ENCODE data around the gene BMPER.

The BMPER gene

DNA sequence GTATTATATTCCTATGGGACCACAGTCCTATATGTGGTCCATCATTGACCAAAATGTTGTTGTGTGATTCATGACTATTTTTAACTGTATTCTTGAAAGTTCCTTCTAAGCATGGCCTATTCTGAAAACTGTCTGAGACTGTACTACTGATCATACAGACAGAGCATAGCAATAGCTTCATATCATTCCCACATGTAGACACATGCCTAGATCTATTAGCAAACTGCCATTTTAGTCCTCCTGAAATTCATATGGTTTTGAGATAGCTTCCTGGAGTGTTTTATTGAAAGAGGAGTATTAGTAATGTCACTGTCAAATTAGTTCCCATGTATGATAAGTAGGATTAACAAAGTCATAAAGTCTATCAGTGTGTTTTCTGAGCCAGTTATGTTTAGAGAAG, 157.5 kb downstream of the BMPER start:
- ChIA-PET CTCF (interaction anchor here (1.2 kb wide), 1 partner anchor 11 kb away, joined by 3 read pairs; no protein-coding TSS in a partner anchor), POLR2A (no interaction called here)
- DNase-seq (ENCODE audit: extremely low spot score), result no peak

DNA sequence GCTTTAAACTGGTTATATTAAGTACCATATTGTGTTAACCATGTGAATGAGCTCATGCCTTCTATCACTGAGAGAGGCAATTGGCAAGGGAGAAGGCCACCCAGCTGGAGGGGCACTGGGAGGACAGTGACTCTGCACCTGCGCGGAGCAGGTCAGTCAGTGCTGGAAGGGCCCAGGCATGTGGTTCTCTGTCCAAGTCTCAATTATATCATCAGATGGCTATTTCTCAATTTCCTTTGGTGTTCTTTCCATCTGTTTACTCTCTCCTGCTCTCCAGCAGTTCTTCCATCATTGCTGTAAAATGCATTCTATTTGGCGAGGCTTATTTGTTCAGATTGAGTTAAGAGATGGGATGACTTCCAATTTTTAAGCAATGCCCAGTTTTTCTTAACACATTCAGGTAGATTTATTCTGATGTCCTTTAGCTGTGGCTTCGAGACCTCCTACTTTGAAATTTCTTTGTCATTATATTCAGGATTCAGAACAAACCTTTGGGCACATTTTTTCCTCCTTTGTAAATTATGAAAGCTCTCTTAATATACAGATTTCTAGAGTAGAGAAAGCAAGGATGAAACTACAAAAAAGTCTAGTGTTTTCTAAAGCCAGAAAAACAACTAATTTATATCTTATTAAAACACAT, 159.3 kb downstream of the BMPER start:
- CTCF ChIA-PET, result no interaction called here

More for the DNA sequence above, 157.5 kb downstream of the BMPER start:
- TF ChIP-seq, protein P1, sequence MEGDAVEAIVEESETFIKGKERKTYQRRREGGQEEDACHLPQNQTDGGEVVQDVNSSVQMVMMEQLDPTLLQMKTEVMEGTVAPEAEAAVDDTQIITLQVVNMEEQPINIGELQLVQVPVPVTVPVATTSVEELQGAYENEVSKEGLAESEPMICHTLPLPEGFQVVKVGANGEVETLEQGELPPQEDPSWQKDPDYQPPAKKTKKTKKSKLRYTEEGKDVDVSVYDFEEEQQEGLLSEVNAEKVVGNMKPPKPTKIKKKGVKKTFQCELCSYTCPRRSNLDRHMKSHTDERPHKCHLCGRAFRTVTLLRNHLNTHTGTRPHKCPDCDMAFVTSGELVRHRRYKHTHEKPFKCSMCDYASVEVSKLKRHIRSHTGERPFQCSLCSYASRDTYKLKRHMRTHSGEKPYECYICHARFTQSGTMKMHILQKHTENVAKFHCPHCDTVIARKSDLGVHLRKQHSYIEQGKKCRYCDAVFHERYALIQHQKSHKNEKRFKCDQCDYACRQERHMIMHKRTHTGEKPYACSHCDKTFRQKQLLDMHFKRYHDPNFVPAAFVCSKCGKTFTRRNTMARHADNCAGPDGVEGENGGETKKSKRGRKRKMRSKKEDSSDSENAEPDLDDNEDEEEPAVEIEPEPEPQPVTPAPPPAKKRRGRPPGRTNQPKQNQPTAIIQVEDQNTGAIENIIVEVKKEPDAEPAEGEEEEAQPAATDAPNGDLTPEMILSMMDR (IDR thresholded peaks at IDR 0.05; ENCODE audit: control extremely low read depth, extremely low read depth, low read depth, missing control alignments), result no peak

DNA sequence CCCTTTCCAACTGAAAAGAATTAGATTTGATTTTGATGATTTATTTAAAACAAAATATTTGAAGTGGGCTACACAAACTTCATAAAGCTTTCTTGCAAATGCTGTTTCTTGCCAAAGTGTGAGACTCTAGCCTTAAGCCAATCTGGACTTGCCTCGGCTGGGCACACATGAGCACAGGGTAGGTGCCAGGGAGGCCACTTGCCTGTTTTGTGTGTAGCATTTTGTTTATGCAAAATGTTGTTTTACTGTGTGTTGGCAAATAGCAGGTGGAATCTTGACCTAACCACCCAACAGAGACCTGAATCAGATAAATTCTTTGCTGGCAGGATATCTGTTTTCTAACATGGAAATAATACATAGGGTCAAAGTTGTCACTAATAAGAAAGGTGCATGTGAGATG, 161.1 kb downstream of the BMPER start:
- TF ChIP-seq, protein P1 (IDR thresholded peaks at IDR 0.05; ENCODE audit: control extremely low read depth, extremely low read depth, low read depth, missing control alignments), result no peak
- ChIA-PET POLR2A (no interaction called here), CTCF (interaction anchor here (2.3 kb wide), 1 partner anchor 24 kb away, joined by 6 read pairs; no protein-coding TSS in a partner anchor)
- no peak for DNase-seq (ENCODE audit: extremely low spot score)

More for the DNA sequence above, 159.3 kb downstream of the BMPER start:
- POLR2A ChIA-PET, result no interaction called here
- no peak for DNase-seq (ENCODE audit: extremely low spot score)
- TF ChIP-seq, protein P1 (IDR thresholded peaks at IDR 0.05; ENCODE audit: control extremely low read depth, extremely low read depth, low read depth, missing control alignments), result no peak

DNA sequence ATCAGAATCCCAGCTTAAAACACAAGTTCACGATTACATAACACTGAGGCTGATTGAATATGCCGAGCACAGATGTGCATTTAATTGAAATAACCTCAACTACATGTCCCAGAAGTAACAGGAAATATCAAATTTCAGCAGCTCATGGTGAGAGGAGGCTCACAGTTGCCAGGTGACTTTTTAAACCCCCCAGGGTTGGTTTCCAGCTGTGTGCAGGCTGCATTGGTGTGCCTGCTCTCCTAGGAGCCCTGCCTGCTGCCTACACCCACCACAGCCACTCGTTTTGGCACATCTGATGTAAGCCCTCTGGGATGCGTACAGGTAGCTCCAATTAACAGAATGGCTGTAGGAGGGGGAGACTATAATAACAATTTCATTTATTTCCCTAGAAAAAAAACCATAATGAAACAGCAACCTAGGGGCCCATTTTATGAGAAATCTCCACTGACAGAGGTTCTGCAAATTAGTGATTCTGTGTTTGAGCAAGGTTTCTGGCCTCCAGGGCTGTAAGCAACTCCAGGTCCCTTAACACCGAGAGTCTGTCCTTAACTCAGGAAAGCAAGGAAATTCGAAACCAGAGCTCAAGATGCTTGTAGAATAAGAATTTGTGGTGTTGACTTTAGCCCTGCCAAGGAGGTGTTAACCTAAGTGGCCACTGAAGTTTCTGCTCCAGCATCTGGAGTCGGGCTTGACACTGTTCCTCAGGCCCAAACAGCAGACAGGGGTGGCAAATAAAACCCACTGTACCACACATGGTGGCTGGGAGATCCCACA, 161.9 kb downstream of the BMPER start:
- no peak for DNase-seq (ENCODE audit: extremely low spot score)
- ChIA-PET CTCF (interaction anchor here (2.3 kb wide), 1 partner anchor 23 kb away, joined by 6 read pairs; no protein-coding TSS in a partner anchor), POLR2A (no interaction called here)
- TF ChIP-seq, protein P1 (IDR thresholded peaks at IDR 0.05; ENCODE audit: control extremely low read depth, extremely low read depth, low read depth, missing control alignments), result no peak

DNA sequence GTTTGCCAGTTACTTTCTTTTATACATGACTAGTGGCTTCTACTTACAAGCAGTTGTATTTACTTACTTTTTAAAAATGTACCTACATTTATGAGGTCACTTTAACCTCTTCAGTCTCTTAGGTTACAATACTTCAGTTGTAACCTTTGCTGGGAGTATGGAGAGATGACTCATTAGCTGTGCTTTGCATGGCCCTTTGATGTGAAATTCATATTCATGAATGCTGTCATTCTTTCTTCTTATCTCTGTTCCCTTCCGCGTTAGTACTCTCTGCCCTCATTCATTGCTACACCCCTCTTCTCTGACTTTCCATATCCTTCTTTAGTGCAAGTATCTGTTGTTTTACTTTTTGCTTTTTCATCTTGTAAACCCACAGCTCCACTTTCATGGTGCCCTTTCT, 164.3 kb downstream of the BMPER start:
- CTCF ChIA-PET, result interaction anchor here (1.6 to 1.7 kb wide), 2 partner anchors 17 to 18 kb away, joined by 4 read pairs; no protein-coding TSS in a partner anchor
- TF ChIP-seq, protein P1 (IDR thresholded peaks at IDR 0.05; ENCODE audit: control extremely low read depth, extremely low read depth, low read depth, missing control alignments), result no peak
- POLR2A ChIA-PET, result no interaction called here
- DNase-seq (ENCODE audit: extremely low spot score), result no peak

DNA sequence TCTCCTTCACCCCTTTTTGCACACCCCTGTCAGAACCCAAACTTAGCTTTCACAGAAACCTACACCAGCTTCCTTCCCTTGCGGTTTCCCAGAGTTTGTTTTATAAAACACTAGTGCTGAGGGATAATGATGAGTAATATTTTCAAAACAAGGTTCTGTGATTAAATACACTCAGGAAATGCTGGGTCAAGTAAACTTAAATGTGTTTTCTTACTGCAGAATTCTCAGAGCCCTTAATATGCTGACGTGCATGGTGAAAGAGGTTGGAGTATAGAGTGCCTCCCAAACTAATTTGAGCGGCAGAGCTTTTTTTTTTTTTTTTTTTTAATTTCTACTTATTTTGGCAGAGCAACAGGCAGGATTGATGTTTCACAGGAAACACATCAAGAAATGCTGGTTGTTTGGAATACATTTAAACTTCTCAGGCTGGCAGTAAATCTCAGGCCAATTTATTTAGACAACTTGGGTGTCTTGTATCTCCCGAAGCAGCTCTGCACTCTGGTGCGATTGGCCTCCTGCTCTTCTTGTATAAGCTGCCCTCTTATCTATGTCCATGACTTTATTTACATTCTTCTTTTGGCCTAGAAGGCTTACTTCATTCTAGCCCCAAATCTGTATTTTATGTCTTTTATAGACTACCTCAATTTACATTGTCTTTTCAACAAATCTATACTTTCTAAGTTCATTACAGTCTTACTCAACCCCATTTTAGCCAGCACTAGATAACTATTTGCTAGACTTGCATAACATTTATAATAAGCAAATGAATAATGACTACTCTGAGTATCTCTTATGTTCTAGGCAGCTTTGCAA, 165.4 kb downstream of the BMPER start:
- no peak for DNase-seq (ENCODE audit: extremely low spot score)
- POLR2A ChIA-PET, result no interaction called here
- CTCF ChIA-PET, result interaction anchor here (1.1 to 2.1 kb wide), 3 partner anchors 9 to 26 kb away, joined by 3 to 8 read pairs (median 3); no protein-coding TSS in a partner anchor
- TF ChIP-seq, protein P1 (IDR thresholded peaks at IDR 0.05; ENCODE audit: control extremely low read depth, extremely low read depth, low read depth, missing control alignments), result no peak
